ENCODE measurements around the gene SNAI1.

GRCh38 chr20:49956689-49957088, 26.1 kb upstream of the SNAI1 start:
- no peak for TF ChIP-seq CTCF (conservative IDR thresholded peaks at IDR 0.05; ENCODE audit: low read depth, low read length)
- no peak for TF ChIP-seq EZH2 (IDR thresholded peaks at IDR 0.05; ENCODE audit: low read length, unreplicated experiment)
- TF ChIP-seq EZH2phosphoT487 (IDR thresholded peaks at IDR 0.05; ENCODE audit: borderline replicate concordance, low read length) = no peak
